Fibroblast of skin of right biceps (primary cell): ENCODE data around the gene UNC13A.

Experiments used
- DNase-seq: peaks from one replicate; pipeline ENCODE4 v3.0.0-alpha.2; 2013

UNC13A gene

GRCh38 chr19:17659996-17660395 is 28.2 kb downstream of the UNC13A start:
- DNase-seq, result no peak

DNA sequence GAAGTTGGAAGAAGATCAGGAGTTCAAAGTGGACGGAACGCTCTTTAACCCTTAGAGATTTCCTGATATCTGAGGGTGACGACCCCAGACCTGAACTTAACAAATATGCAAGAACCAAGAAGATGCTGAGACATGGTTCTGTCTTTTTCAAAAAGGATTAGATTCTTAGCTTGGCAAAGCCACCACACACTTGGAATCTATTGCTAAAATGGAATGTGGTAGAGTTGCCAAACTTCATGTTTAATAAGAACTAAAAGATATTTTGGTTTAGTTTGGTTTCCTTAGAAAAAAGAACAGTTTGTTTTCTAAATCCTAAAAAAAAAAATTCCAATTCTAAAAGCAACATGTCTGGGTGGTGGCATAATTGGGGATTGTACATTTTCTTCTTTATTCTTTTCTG is 29.5 kb downstream of the UNC13A start:
- no peak for DNase-seq

GRCh38 chr19:17658240-17658639 is 29.9 kb downstream of the UNC13A start:
- DNase-seq, result no peak

DNA sequence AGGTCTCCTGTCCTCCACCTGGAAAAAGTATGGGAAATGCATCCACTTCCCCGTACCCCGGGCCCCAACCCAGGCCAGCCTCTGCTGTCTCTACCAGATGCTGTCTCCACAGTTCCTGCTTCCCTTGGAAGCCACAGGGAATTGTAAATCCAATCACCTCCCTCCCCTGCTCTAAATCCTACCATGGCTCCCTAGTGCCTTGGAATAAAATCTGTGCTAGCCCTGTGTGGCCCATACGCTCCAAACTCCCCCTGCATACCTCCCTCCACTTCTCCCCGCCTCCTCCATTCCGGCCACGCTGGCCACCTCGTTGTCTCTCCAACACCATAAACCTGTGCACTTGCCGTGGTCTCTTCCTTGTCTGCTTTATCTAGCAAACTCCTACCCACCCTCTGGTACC is 31.2 kb downstream of the UNC13A start:
- no peak for DNase-seq

DNA sequence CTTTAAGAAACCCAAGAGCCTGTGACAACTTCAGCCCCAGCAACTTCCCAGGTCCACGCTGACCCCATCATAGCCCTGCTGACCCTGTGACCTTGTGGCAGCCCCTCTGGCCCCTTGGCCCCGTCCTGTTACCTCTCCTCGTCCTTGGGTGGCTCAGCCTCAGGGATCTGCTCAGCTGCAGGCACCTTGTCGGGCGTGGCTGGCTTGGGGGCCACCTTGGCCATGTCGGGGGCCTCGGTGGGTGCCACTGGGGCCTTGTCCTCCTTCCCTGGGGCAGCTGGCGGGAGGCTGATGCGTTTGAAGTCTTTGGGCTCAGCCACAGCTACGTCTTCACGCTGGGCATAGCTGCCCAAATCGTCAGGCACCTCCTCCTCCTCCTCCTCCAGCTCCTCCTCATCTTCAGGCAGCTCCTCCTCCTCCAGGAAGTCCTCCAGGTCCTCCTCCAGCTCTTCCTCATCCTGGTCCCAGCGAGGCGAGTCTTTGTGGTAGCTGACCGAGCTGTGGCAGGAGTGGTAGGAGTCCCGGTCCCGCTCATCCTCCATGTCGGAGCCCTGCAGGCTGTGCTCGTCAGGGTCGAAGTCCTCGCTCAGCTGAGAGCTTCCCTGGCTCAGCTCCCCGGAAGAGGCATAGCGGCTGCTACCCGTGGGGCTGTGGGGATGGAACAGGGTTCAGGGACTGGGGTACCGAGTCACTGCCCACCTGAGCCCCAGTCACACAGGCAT is 32.2 kb downstream of the UNC13A start:
- no peak for DNase-seq

- DNase-seq, result no peak
Observed at GRCh38 chr19:17654993-17655392, 33.2 kb downstream of the UNC13A start.

DNA sequence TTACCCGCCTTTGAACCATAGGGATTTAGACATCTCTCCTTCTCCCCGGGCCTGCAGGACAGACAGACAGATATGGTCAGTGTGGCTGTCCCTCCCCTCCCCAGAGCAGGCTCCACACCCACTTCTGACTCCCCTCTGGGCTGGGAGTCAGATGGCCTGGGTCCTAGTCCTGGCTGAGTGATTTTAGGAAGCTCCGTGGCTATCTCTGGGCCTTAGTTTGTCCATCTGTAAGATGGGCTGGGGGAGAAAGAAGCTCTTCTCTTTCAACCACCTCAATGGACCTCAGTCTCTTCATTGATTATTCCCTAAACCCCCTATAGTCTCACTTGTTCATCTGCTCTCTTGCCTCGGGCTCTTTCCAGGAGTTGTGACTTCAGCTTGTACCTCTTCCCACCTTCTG is 35.5 kb downstream of the UNC13A start:
- DNase-seq, result no peak

- no peak for DNase-seq
Observed at GRCh38 chr19:17648786-17649185, 39.4 kb downstream of the UNC13A start.

- DNase-seq, result no peak
Observed at GRCh38 chr19:17648097-17648660, 40.0 kb downstream of the UNC13A start.

DNA sequence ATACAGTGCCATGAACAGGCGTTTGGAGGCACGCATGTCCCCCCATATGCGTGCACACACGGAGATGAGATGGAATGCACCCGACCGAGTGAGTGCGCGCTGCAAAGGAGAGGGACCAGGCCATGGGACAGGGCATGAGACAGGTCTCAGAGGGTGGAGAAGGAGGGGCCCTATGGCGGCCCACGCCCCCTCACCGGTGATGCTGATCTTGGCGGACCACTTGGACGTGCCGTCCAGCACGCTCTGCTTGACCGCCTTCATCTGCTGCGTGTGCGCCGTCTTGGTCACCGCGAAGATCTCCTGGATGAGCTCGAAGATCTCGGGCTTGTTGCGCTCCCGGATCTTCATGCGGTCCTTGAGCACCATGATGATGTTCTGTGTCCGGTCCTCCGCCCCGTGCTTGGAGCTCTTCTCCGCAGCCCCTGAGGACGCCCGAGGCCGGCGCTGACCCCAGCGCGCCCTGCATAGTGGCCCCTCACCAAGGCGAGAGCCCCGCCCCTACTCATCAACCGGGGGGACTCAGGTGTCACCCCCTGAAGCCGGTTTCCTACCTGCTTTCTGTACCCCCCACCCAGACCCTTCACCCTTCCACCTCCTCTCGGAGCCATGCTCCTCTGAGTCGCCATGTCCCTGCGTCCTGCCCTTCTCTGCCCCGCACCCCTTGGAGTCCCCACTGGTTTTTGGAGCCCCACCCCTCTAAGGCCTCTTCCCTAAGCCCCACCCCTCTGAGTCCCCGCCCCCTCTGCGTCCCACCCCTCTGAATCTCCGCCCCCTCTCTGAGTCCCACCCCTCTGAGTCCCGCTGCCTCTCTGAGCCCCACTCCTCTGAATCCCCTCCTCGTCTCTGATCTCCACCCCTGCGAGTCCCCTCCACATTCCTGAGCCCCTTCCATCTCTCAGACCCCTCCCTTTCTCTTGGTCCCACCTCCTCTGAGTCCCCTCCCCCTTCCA is 40.8 kb downstream of the UNC13A start:
- no peak for DNase-seq

- no peak for DNase-seq
Observed at GRCh38 chr19:17646441-17646840, 41.7 kb downstream of the UNC13A start.

DNA sequence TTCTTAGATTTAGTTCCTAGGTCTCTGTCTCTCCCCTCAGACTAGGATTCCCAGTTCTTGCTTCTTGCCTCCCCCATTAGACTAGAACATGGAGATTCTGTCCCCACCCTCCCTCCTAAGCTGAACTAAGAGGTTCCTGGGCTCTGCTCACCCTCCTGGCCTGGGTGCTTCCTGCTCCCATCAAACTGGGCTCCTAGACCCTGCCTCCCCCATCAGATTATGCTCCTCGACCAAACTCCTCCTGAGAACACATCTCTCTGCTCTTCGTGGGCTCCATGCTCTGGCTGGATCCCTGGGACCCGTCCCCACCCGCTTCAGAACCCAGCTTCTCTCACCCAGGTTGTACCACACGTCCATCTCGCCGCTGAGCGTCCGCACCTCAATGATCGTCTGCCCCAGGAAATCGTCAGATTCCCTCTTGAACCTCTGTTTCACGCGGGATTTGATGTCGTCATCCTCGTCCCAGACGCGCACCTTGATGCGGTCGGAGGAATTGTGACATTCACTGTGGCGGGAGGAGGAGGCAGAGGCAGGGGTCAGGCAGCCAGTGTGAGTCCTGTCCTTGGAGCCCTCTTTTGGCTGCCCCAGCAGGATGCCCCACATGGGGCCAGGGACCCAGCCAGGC is 42.7 kb downstream of the UNC13A start:
- no peak for DNase-seq

DNA sequence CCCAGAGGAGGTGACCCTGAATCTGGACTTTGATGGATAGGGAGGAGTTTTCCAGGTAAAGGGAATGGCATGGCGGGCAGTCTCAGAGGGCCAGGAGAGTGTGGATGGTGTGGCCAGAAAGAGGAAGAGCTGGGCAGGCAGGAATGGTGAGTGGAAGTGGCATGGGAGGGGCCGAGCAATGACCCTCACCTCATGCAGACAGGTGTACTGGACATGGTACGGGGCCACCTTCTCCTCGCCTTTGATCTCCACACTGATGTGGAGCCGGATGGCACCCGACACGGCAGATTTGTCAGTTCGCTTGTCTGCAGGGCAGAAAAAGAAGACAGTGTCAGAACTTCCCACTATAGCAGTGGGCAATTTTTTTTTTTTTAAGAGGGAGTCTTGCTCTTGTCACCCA is 45.5 kb downstream of the UNC13A start:
- DNase-seq, result no peak

DNA sequence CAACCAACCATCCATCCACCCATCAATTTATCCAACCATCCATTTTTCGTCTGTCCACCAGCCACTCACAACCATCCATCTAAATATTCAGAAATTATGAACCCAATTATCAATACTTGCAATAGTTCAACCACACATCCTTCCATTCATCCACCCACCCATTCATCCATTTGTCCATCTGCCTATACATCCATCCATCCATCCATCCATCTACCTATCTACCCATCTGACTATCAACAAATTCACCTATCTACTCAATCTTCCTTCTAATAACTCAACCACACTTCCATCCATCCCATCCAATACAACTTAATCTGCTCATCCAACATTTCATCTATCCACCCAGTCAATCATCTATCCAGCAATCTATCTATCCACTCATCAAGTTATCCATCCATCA is 46.3 kb downstream of the UNC13A start:
- no peak for DNase-seq

DNA sequence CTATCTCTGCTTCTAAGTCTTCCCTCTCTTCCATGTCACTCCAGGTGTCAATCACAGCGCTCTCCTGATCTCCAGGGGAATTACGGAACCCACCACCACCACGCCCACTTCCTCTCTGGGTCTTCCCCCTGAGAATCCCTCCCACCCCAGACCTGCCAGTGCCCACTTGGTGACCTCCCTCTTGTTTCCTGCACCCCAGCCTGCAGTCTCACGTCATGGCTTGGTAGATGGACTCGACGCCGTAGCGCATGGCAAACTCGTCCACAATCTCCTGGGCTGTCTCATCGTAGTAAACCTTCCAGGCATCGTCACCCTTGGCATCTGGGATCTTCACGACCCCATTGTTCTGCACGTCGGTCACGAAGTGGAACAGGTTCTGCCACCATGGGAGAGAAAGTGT is 47.0 kb downstream of the UNC13A start:
- DNase-seq, result no peak

DNA sequence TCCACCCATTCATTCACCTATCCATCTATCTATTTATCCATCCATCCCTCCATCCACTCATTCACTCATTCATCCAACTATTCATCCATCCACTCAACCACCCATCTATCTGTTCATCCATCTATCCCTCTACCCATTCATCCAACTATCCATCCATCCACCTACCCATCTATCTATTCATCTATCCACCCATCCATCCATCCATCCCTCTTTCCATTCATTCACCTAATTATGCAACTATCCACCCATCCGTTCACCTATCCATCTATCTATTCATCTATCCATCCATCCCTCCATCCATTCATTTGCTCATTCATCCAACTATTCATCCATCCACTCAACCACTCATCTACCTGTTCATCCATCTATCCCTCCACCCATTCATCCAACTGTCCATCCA is 54.5 kb downstream of the UNC13A start:
- no peak for DNase-seq

DNA sequence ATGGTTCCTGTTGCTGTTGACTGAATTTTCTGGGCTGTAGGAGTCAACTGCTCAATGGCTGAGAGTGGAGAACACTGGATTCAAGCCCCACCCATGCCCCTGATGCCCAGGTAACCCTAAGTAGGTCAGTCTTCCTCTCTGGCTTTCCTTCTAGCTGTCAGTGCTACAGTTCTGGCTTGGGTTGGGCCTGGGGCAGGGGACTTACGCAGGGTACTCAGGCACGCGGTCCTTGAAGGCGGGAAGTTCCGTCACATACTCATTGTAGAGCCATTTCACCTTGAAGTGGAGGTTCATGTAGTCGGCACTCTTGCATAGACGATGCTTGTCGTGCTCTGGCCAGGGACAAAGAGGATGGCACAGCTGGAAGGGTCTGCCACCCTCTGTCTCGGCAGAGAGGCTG is 55.6 kb downstream of the UNC13A start:
- DNase-seq, result no peak

DNA sequence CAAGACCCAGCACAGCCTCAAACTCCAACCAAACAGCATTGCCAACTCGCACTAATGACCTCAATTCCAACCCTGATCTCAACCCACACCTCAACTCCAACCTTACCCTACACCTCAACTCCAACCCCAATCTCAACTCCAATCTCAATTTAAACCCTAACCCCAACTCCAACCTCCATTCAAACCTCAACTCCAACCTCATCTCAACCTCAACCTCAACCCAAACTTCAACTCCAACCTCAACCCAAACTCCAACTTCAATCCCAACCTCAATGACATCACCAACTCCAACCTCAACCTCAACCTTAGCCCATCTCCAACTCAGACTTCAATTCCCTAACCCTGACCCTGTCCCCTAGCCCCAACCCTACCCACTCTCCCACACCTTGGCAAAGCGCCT is 58.4 kb downstream of the UNC13A start:
- no peak for DNase-seq

- DNase-seq, result no peak
Observed at GRCh38 chr19:17627921-17628320, 60.2 kb downstream of the UNC13A start.

DNA sequence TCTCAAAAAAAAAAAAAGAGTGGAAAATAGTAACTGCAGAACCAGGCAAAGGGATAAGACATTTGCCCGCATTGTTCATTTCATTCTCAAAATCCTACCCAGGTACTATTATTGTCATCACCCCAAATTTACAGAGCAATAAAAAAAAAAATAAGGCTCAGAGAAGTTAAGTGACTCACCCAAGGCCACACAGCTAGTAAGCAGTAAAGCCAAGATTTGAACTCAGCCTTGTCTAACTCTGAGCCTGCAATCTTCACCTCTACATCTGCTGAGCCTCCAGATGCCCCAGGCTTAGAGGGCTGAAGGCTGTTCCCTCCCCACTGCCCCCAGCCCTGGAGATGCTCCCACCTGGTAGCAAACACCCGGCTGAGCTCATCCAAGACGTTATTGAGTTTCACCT is 61.0 kb downstream of the UNC13A start:
- DNase-seq, result no peak

GRCh38 chr19:17626456-17627015 is 61.6 kb downstream of the UNC13A start:
- no peak for DNase-seq

GRCh38 chr19:17625980-17626379 is 62.2 kb downstream of the UNC13A start:
- no peak for DNase-seq

DNA sequence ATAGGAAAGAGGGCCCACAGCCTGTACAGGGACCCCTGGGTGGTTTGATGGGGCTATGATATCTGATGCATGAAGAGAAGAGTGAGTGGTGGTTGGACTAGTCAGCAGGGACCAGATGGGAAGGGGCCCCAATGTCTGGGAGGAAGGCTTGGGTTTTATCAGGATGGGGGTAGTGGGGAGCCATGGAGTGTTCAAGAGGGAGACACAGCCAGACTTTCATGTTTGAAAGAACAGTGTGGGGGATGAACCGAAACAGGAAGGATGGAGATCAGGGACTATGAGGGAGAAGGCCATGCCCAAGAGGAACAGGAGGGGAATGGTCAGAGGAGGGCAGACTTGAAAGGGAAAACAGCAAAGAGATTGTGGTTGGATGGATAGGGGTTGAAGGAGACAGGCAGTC is 63.1 kb downstream of the UNC13A start:
- DNase-seq, result no peak
